NT2/D1 (cell line): ENCODE measurements around the gene PPP1R9A.
"Not testable (repeated sequence)": the region's sequence is repeated elsewhere in the genome, so short reads cannot be mapped to it uniquely, and the experiment has no call there.

Experiments
- SUZ12 ChIP-seq: IDR thresholded peaks from 2 replicates; pipeline ENCODE4 v1.6.1; 2011; ENCODE audit not compliant: insufficient read length, insufficient read depth; ENCODE audit errors: extremely low read depth
- YY1 ChIP-seq: IDR thresholded peaks from 2 replicates; pipeline ENCODE4 v1.6.1; 2011; ENCODE audit not compliant: insufficient read length, insufficient read depth
- ZNF274 ChIP-seq: IDR thresholded peaks from 2 replicates; pipeline ENCODE4 v1.6.1; 2011; ENCODE audit warnings: mild to moderate bottlenecking, low read depth, low read length

DNA sequence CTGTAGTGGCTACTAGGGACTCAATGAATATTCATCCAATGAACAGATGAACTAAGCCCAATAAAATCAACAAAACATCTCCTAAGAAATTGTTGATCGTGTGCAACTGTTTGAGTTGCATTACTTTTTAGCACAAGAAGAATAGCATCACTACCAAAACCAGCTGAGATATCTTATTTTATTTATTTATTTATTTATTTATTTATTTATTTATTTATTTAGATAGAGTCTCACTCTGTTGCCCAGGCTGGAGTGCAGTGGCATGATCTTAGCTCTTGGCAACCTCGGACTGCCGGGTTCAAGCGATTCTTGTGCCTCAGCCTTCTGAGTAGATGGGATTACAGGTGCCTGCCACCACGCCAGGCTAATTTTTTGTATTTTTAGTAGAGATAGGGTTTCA, 92.2 kb downstream of the PPP1R9A start:
- not testable (repeated sequence) for TF ChIP-seq YY1, ZNF274, SUZ12
